ENCODE measurements around the gene KCNMB4. TPM values are rescaled to one million over a fixed set of nuclear protein-coding genes. Genes with fewer than 3 reads are reported as not detected.
"Not testable (repeated sequence)": the region's sequence is repeated elsewhere in the genome, so short reads cannot be mapped to it uniquely, and the experiment has no call there.

Gene KCNMB4
- total RNA-seq, 4 donors from 2014 or later, result 6.6 to 10.3 (median 8.0) TPM

- Histone ChIP-seq H3K4me3 (no peak overlapping the region), H3K27me3 (no peaks in the 10 kb centered on the region), H3K36me3 (no peaks in the 10 kb centered on the region), H3K4me1 (no peaks in the 10 kb centered on the region), H3K9me3 (no peaks in the 10 kb centered on the region), H3K27ac (replicated peaks in 1 of 4) (no peak overlapping the region)
- TF ChIP-seq POLR2A (IDR thresholded peaks at IDR 0.05; ENCODE audit: low read depth) (no peak), EP300 (IDR thresholded peaks at IDR 0.05) (no peak), CTCF (IDR thresholded peaks at IDR 0.05) (no peak)
- DNase-seq (ENCODE audit: extremely low spot score), result no peak
- intact Hi-C loops (cut with DNase I), result no loop called here
- WGBS, result 91% methylated on average over 1 of the region's 1 CpG
These were observed 20.7 kb downstream of the KCNMB4 start for GRCh38 chr12:70386771-70387170.

GRCh38 chr12:70389678-70390077 is 23.6 kb downstream of the KCNMB4 start:
- H3K36me3 ChIP-seq, result no peaks in the 10 kb centered on the region
- no peak for TF ChIP-seq POLR2A (IDR thresholded peaks at IDR 0.05; ENCODE audit: low read depth)
- TF ChIP-seq CTCF (IDR thresholded peaks at IDR 0.05), result no peak
- TF ChIP-seq EP300 (IDR thresholded peaks at IDR 0.05), result no peak
- no peak for TF ChIP-seq POLR2AphosphoS5 (IDR thresholded peaks at IDR 0.05)
- H3K27ac ChIP-seq (replicated peaks in 1 of 4), result no peak overlapping the region
- intact Hi-C loops (cut with DNase I), result no loop called here
- 94% methylated on average over 2 of the region's 2 CpGs for WGBS
- no peaks in the 10 kb centered on the region for H3K9me3 ChIP-seq
- no peak overlapping the region for H3K4me3 ChIP-seq
- no peaks in the 10 kb centered on the region for H3K4me1 ChIP-seq
- no peaks in the 10 kb centered on the region for H3K27me3 ChIP-seq
- DNase-seq (ENCODE audit: extremely low spot score), result no peak

- H3K27me3 ChIP-seq; H3K4me3 ChIP-seq; H3K27ac ChIP-seq (replicated peaks in 1 of 4); H3K4me1 ChIP-seq; H3K9me3 ChIP-seq; H3K36me3 ChIP-seq; DNase-seq (ENCODE audit: extremely low spot score); intact Hi-C loops (cut with DNase I): not testable (repeated sequence)
- WGBS, result 68% methylated on average over 1 of the region's 1 CpG
These were observed 26.5 kb downstream of the KCNMB4 start for GRCh38 chr12:70392631-70393030.

DNA sequence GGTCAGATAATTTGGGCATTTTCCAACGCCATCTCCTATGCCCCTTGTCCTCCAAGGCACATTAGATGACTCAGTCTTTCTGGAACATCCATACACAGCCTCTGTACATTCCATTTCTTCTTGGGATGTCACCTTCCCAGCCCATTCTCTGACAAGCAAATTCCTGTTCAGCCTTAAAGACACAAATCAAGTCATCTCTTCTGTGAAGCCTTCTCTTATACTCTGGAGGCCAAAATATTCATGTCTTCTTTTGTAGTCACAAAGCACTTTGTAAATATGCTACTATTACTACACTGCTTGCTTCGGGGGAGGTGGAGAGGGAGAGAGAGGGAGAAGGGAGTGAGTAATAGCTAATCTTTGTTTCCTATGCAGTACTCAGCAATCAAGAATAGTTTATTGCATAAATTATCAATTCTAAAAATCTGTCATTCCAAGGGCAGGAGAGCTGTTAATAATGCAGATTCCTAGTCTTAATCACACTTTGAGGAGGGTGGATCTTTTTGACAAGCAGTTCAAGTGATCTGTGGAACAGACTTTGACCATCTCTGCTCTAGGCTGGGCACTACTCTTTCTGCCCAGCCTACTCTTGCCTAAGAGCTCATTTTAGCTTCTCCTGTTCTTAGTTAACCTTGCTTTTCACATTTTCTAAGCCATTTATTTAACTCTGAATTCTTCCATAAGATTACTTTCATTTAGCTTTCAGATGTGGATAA is 27.9 kb downstream of the KCNMB4 start:
- intact Hi-C loops (cut with DNase I), result no loop called here
- WGBS, result 72% methylated on average over 2 of the region's 2 CpGs

DNA sequence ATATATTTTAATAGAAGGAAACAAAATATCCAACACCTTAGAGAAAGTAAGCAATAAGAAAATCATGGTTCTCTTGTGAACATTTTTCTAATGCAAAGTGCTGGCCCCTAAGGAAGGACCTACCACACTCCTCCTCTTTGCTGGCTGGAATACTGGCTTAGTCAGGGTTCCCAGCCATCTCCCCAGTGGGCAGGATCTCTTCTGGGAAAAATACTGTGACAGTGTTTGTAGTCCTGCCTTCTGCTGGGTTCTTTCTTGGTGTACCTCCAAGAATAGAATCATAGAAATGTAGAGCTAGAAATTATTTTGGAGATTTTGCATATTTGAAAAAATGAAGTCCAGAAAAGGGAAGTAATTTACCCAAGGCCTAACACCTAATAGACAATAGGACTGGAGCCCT is 31.9 kb downstream of the KCNMB4 start:
- no peaks in the 10 kb centered on the region for H3K27me3 ChIP-seq
- H3K4me3 ChIP-seq, result no peak overlapping the region
- DNase-seq (ENCODE audit: extremely low spot score), result no peak
- no peak overlapping the region for H3K27ac ChIP-seq (replicated peaks in 1 of 4)
- peaks cover 0 to 4% (median 0%) of the 10 kb centered on the region in 4 donors for H3K36me3 ChIP-seq
- no peaks in the 10 kb centered on the region for H3K9me3 ChIP-seq
- no peaks in the 10 kb centered on the region for H3K4me1 ChIP-seq
- TF ChIP-seq EP300 (IDR thresholded peaks at IDR 0.05) (no peak), POLR2A (IDR thresholded peaks at IDR 0.05; ENCODE audit: low read depth) (no peak), CTCF (IDR thresholded peaks at IDR 0.05) (no peak), POLR2AphosphoS5 (IDR thresholded peaks at IDR 0.05) (no peak)
- intact Hi-C loops (cut with DNase I), result no loop called here

More for the DNA sequence above, 27.9 kb downstream of the KCNMB4 start:
- DNase-seq (ENCODE audit: extremely low spot score), result no peak
- Histone ChIP-seq H3K27ac (replicated peaks in 1 of 4) (no peak overlapping the region), H3K4me1 (no peaks in the 10 kb centered on the region), H3K36me3 (no peaks in the 10 kb centered on the region), H3K9me3 (no peaks in the 10 kb centered on the region), H3K4me3 (no peak overlapping the region), H3K27me3 (no peaks in the 10 kb centered on the region)
- no peak for TF ChIP-seq CTCF (IDR thresholded peaks at IDR 0.05)
- no peak for TF ChIP-seq POLR2AphosphoS5 (IDR thresholded peaks at IDR 0.05)
- no peak for TF ChIP-seq EP300 (IDR thresholded peaks at IDR 0.05)
- TF ChIP-seq POLR2A (IDR thresholded peaks at IDR 0.05; ENCODE audit: low read depth), result no peak

Measured in esophagus muscularis mucosa (tissue), 4 donors.